Stomach (tissue), 4 donors: ENCODE measurements around the gene NKX6-2.

Experiments used
- CTCF ChIP-seq, 7 experiments: fragments of 450-650 bp in 4 of 7; fragments of 200-600 bp in 3 of 7; sonication (generic) in 3 of 7; IDR thresholded peaks; one replicate each; pipeline ENCODE4 v1.5.1; 2016 to 2019; ENCODE audit warnings: antibody characterized with exemption in 7 of 7, control low read depth in 2 of 7, mild to moderate bottlenecking in 1 of 7
- POLR2A ChIP-seq, 4 donors: fragments of 450-650 bp; IDR thresholded peaks; one replicate each; pipeline ENCODE4 v1.6.1; 2016; ENCODE audit warnings: antibody characterized with exemption in 4 of 4, control low read depth in 2 of 4, mild to moderate bottlenecking in 1 of 4, moderate library complexity in 1 of 4
- POLR2AphosphoS5 ChIP-seq, 3 donors: sonication (generic); formaldehyde crosslinking; IDR thresholded peaks; one replicate each; pipeline ENCODE4 v1.6.1; 2016; ENCODE audit warnings: antibody characterized with exemption in 3 of 3

- TF ChIP-seq CTCF (IDR thresholded peaks at IDR 0.05) (no peak), POLR2A (IDR thresholded peaks at IDR 0.05) (no peak), POLR2AphosphoS5 (IDR thresholded peaks at IDR 0.05) (no peak)
These were observed 17.4 kb downstream of the NKX6-2 start for GRCh38 chr10:132768346-132769248.
